Measurements from ENCODE around the gene GSN.

GSN gene

GRCh38 chr9:121273064-121273775 lies 5.3 kb downstream of the GSN start:
- no peak for DNase-seq

GRCh38 chr9:121274851-121275250 lies 6.9 kb downstream of the GSN start:
- no peak for DNase-seq

GRCh38 chr9:121275781-121276658 lies 8.1 kb downstream of the GSN start:
- DNase-seq = no peak

DNA sequence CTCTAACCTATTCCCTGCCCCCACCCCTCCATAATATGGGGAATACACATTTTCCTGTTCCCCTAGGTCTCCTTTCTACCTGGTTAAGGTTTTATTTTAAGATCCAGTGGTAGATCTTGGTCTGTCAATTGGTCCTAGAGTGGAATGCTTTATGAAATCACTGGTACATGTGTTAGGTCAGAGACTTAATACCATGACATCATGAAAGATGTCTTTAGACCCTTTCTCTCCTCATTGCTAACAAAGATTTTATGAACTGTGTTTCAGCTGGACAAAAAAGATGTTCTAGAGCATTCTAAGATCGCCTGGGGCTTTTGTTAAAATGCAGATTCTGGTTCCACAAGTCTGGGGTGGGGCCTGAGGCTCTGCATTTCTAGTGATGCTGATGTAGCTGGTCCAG lies 9.1 kb downstream of the GSN start:
- no peak for DNase-seq

- no peak for DNase-seq
These were observed 9.7 kb downstream of the GSN start for GRCh38 chr9:121277518-121278295.

GRCh38 chr9:121278477-121279261 lies 10.7 kb downstream of the GSN start:
- peak; percentile 27 to 41 for DNase-seq

GRCh38 chr9:121279776-121280388 lies 11.9 kb downstream of the GSN start:
- no peak for DNase-seq

GRCh38 chr9:121280715-121281613 lies 13.0 kb downstream of the GSN start:
- no peak for DNase-seq

DNA sequence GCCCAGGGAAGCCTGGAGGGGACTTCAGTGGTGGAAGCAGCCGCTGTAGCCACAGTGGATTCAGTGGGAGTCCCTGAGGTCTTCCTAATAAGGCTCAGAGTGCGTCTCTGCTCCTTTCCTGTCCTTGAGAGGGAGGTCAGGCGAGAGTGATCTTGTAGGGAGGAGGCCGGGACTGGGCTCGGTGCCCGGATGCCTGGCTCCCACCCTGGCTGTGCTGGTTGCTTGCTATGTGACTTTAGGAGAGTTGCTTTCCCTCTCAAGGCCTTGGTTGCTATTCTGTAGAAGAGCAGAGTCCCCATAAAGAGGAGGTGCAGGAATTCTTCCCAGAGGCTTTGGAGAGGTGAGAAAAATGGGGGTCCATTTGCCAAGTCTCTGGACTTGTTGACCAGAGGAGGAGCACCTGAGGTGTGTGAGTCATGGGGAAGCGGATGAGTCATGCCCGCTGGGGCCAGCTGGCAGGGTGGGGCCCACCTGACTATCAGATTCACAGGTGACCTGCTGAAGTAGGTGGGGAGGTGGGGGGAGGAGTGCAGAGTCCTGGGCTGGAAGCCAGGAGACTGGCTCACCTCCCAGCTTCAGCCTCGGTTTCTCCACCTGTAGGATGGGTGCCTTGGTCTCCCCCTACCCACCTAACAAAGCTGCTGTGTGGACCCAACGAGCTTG lies 13.8 kb downstream of the GSN start:
- DNase-seq = no peak

- DNase-seq = no peak
These were observed 14.5 kb downstream of the GSN start for GRCh38 chr9:121282277-121283079.

DNA sequence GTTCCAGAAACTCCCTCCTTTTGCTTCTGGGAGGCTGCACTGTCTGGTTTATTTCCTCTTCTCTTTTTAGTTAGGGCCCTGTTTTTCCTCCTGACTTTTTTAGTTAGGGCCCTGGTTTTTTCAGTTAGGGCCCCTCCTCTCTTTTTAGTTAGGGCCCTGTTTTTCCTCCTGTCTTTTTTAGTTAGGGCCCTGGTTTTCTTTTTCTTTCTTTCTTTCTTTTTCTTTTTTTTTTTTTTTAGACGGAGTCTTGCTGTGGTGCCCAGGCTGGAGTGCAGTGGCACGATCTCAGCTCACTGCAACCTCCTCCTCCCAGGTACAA lies 15.1 kb downstream of the GSN start:
- no peak for DNase-seq

- DNase-seq = no peak
These were observed 16.1 kb downstream of the GSN start for GRCh38 chr9:121283856-121284732.

GRCh38 chr9:121284733-121285451 lies 16.9 kb downstream of the GSN start:
- DNase-seq = no peak

DNA sequence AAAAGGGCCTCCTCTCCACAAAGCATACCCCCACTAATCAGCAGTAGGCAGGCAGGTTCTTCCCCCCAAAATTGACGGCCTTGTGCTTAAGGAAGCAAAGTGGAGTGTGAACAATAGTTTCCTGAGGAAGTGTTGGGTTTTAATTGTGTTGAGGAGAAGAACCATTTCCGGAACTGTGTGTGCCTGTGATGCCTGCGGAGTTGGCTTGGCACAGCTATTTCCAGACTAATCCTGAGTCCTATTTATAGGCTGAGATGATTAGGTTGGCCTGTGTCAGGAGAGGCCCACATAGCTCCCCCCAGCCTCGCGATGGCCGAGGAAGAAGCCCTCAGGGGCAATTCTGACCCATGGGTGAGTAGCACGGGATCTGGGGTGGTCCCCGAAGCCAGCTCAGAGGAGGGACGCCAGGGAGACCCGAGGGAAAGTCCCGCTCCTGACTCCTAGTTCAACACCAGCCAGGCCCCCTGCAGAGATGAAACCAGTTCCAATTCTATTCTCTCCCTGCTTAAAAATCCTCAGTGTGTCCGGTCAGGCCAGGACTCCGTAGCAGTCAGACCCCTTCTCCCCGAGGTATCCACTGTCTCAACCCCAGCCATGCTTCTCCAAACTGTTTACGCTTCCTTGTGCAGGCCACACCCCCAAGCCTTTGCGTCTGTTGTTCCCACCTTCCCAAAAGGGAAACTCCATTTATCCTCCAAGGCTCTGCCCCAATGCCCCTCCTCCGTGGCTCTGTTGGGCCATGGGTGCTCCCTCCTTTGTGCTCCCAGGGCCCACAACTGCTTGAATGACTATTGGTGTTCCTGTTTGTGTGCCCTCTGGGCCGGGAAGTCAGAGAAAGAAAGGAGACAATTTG lies 18.1 kb downstream of the GSN start:
- DNase-seq = no peak

DNA sequence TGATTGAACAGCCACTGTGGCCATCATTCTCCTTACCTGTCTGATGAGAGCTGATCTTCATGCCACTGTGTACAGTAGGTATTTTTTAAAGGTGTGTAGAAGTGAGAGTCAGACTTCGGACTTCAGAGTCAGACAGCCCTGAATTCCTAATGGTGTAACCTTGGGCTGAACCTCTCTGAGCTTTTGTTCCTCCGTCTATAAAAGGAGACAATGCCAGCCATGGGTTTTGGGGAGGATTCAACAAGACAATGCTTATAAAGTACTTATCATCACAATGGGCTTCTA lies 18.7 kb downstream of the GSN start:
- no peak for DNase-seq

- peak; percentile 22 to 23 for DNase-seq
These were observed 19.2 kb downstream of the GSN start for GRCh38 chr9:121286973-121287741.

DNA sequence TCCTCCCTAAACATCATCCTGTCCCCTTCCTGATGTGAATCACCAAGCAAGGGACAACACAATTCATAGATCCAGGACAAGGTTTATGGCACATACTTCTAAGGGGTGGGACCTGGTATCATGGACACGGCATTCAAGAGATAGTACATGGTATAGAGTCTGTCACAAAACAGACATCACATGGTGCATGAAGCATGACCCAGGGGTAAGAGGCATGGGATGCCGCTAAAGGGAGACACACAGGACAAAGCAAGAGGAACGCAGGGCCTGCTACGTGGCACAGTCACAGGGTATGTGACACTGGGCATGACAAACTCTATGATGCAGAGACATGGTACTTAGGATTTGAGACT lies 20.7 kb downstream of the GSN start:
- DNase-seq = no peak

Data from stimulated activated CD4-positive, alpha-beta T cell treated with anti-CD3 and anti-CD28 coated beads, Interleukin-2, amount 100 ng/mL, for 48 hours (primary cell).